ENCODE measurements around the gene GCGR.

GCGR gene

GRCh38 chr17:81844887-81845286, 40.9 kb downstream of the GCGR start:
- TF ChIP-seq GATA2 (IDR thresholded peaks at IDR 0.05; ENCODE audit: low read depth, low read length) (no peak), GATA3 (IDR thresholded peaks at IDR 0.05; ENCODE audit: low read depth, low read length) (no peak)

GRCh38 chr17:81845361-81845760, 41.4 kb downstream of the GCGR start:
- TF ChIP-seq GATA2 (IDR thresholded peaks at IDR 0.05; ENCODE audit: low read depth, low read length) (no peak), GATA3 (IDR thresholded peaks at IDR 0.05; ENCODE audit: low read depth, low read length) (no peak)

- TF ChIP-seq GATA3 (IDR thresholded peaks at IDR 0.05; ENCODE audit: low read depth, low read length) (no peak), GATA2 (IDR thresholded peaks at IDR 0.05; ENCODE audit: low read depth, low read length) (no peak)
Observed at GRCh38 chr17:81845881-81846742, 42.2 kb downstream of the GCGR start.

DNA sequence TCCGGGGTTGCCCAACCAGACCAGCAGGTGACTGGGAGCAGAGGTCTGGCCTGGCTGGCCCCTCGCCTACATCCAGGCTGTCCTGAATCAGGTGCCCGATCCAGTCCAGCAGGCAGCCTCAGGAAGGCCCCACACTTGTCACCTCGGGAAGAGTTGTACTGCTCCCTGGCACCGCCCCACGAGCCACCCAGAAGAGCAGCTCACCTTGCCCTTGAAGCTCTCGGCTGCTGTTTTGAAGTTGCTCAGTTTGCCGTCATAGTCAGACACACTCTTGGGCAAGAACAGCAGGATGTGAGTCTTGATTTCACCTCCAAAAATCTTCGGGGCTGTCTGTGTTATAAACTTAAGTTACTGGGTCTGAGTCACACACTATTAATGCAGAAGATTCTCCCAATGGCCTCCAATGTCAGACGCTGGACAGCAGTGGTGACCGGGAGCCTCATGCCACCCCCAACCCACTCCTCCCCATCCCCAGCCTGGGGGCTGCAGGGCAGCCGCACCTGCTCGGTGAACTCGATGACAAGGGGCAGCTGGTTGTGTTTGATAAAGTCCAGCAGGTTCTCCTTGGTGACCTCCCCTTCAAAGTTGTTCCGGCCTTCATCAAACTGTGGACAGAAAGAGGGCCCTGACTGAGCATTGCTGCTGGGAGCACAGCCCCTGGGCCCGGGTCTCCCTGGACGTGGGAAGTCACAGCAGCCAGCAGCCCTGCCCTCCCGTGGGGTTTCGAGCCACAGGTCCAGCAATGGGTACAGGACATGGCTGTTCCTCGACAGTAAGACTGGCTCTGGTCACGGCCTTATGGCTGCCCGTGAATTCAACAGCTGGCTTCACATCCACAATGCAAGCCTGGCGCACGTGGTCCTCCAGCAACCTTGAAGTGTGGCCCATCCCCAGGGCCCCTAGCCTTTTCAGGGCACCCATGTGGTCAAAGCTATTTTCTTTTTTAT, 43.1 kb downstream of the GCGR start:
- TF ChIP-seq GATA2 (IDR thresholded peaks at IDR 0.05; ENCODE audit: low read depth, low read length), result no peak
- no peak for TF ChIP-seq GATA3 (IDR thresholded peaks at IDR 0.05; ENCODE audit: low read depth, low read length)

- TF ChIP-seq GATA3 (IDR thresholded peaks at IDR 0.05; ENCODE audit: low read depth, low read length) (no peak), GATA2 (IDR thresholded peaks at IDR 0.05; ENCODE audit: low read depth, low read length) (no peak)
Observed at GRCh38 chr17:81849457-81849856, 45.5 kb downstream of the GCGR start.

GRCh38 chr17:81851423-81851822, 47.5 kb downstream of the GCGR start:
- TF ChIP-seq GATA3 (IDR thresholded peaks at IDR 0.05; ENCODE audit: low read depth, low read length), result no peak
- TF ChIP-seq GATA2 (IDR thresholded peaks at IDR 0.05; ENCODE audit: low read depth, low read length), result no peak

- no peak for TF ChIP-seq GATA3 (IDR thresholded peaks at IDR 0.05; ENCODE audit: low read depth, low read length)
- TF ChIP-seq GATA2 (IDR thresholded peaks at IDR 0.05; ENCODE audit: low read depth, low read length), result no peak
Observed at GRCh38 chr17:81852237-81852636, 48.3 kb downstream of the GCGR start.

DNA sequence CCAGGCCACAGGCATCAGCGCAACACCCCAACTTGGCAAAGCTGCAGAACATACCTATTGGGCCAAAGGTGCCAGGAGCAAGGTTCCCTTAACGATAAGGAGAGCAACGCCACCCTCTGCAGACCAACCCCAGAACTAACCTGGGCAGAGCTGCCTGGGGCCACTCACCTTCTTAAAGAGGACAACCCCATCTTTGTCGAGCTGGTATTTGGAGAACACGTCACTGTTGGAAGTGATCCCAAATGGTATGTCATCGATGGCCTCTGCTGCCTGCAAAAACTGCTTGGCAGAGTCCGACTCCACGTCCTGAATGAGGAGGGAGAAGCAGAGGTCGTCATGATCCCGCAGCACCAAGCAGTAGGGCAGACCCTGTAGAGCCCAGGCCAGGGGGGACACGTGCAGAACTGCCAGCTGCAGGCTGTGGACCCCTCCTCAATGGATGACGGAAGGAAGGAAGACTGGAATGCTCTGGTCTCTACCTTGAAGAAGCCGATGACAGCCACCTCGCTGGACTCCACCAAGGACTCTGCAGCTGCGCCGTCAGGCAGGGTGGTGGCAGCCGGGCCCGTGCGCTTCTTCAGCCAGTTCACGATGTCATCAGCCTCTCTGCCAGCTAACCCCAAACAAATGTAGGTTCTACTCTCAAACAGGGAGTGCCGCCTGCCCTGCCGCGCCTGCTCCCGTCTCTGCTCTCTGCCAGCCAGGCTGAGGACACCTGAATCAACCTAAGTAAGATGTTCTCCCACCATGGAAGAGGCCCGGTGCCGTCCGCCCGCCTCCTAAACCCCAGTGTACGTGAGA, 51.2 kb downstream of the GCGR start:
- no peak for TF ChIP-seq GATA3 (IDR thresholded peaks at IDR 0.05; ENCODE audit: low read depth, low read length)
- TF ChIP-seq GATA2 (IDR thresholded peaks at IDR 0.05; ENCODE audit: low read depth, low read length), result no peak

DNA sequence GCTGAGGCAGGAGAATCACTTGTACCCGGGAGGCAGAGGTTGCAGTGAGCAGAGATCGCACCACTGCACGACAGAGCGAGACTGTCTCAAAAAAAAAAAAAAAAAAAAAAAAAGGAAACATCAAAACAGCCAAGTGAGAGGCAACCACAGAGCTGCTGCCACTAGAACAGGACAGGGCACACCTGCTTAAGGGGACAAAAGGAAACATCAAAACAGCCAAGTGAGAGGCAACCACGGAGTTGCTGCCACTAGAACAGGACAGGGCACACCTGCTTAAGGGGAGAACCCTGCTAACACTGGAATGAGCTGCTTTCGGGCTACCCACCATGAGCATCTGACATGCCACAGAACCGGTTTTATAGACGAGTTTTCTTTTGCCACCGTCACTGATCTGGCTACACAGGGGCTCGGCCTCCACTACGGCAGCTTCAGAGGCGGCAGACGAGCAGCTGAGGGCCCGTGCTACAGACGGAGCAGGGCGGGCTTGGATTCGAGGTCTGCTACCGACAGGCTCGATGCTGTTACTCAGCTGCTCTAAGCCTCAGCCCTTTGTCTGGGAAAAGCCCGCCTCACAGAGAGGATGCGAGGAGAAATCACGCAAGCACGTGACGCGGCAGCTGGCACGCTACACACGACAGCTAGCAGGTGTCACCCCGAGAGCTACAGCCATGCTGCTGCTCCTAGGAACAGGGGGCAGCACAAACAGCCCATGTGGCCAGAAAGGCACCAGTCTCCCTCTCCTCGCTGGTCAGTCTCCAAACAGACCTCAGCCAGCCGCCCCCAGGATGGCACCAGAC, 54.4 kb downstream of the GCGR start:
- TF ChIP-seq GATA3 (IDR thresholded peaks at IDR 0.05; ENCODE audit: low read depth, low read length), result no peak
- no peak for TF ChIP-seq GATA2 (IDR thresholded peaks at IDR 0.05; ENCODE audit: low read depth, low read length)

DNA sequence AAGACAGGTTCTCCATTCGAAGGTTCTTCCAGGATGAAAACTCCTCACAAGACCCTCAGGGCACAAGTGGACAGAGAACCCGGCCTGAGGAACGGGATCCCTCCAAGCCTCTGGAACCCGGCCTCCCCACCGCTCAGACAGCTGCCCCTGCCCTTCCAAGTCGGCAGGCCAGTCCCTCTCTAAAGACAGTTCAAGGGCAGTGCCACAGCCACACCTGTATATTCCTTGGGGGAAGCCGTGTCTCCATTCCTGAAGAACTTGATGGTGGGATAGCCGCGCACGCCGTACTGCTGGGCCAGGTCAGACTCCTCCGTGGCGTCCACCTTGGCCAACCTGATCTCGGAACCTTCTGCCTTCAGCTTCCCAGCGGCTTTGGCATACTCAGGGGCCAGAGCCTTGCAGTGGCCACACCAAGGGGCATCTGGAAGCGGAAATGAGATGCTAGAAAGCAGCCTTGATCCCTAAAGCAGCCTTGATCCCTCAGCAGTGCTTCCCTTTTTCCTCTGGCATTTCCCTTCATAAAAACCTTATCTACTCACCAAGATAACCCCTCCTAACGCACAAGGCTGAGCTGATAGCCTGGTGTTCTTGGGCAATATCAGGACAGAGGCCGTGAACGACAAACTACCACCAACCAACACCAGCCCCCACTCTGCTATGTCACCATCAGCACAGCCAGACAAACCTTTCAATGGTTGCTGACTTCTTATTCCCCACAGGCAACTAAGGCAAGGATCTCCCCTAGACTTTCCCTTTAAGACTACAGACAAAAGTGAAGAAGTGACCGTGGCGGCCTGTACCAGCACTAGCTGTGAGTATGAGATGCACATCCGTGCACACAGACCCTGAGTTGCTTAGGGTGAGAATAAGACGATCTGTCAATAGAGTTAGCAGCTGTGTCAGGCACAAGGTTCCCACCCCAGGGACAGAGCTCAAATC, 55.3 kb downstream of the GCGR start:
- TF ChIP-seq GATA2 (IDR thresholded peaks at IDR 0.05; ENCODE audit: low read depth, low read length), result no peak
- TF ChIP-seq GATA3 (IDR thresholded peaks at IDR 0.05; ENCODE audit: low read depth, low read length), result no peak

DNA sequence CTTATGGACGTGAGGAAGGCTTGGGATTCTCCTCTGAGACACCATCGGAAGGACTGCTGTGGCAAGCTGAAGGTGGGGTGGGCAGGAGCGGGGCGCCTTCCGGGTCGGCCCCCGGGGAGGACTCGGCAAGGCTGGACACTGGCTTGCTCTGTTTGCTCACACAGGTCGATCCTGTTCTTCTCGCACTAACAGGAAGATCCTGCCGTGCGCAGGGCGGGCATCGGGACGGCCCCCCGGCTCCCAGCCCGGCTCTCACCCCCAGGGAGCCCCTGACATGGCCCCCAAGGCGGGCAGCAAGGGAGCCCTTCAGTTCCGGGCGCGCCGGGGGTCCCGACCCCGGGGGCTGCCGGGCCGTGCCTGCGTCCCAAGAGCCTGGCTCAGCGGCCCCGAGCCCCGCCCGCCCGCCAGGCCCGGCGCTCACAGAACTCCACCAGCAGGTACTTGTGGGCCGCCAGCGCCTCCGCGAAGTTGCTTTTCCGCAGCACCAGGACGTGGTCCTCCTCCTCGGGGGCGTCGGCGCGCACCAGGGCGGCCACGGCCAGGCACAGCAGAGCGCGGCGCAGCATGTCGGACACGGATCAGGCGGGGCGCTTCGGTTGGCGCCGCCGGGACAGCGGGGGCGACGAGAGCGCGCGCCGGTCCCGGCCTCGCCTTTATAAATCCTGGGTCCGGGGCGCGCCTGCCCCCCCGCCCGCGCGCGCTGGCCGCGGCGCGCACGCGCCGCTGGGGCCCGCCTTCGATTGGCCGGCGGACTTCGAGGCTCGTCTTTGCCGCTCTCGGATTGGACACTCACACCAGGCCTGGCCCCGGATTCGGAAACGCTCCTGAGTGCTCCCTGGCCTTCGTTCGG, 56.2 kb downstream of the GCGR start, which contains the start of gene P4HB:
TSS of gene P4HB (minus strand) at position 630 of the 850 bp plus-strand sequence. CDS start at position 566, 64 bp downstream.
- TF ChIP-seq GATA3 (IDR thresholded peaks at IDR 0.05; ENCODE audit: low read depth, low read length) (no peak), GATA2 (IDR thresholded peaks at IDR 0.05; ENCODE audit: low read depth, low read length) (0 out of 2 replicates have a peak, but pooled peaks have one; percentile 4)

All from SH-SY5Y (cell line).